ENCODE data around the gene APOH.
"Not testable (repeated sequence)": the region's sequence is repeated elsewhere in the genome, so short reads cannot be mapped to it uniquely, and the experiment has no call there.

APOH gene

DNA sequence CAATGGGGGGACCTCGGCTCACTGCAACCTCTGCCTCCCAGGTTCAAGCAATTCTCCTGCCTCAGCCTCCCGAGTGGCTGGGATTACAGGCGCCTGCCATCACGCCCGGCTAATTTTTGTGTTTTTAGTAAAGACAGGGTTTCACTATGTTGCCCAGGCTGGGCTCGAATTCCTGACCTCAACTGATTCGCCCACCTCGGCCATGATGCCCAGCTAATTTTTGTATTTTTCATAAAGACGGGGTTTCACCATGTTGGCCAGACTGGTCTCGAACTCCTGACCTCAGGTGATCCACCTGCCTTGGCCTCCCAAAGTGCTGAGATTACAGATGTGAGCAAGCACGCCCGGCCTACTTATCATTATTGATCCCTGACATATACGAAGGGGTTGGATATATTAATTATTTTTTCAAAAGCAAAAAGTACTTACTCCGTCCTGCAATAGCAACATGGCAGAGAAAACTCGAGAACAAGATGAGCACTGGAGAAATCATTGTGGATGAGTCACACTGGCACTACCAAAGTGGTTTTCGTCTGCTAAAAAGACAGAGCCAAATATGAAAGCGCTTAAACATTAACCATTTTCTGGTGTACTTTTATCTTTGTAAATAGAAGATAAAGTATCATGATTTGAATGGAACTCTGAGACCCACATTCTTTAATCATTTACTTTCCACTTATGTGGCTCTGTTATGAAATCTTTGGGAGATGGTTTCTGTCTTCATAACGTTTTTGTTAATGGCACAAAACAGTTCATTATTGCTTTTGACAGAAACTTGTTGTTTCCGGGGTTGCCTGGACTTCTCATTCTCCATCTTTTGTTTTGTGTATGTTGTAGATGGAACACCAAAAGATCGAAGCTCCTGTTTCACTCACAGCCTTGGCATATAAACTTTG, at the start of gene APOH:
APOH (minus strand) TSS at position 529 of the 896 bp plus-strand sequence; CDS start at position 493, 36 bp downstream.
- DNase-seq = no peak

- DNase-seq = no peak
Measured at GRCh38 chr17:66277191-66277590, 48.0 kb upstream of the APOH start.

GRCh38 chr17:66276328-66276937, 47.2 kb upstream of the APOH start:
- no peak for DNase-seq

DNA sequence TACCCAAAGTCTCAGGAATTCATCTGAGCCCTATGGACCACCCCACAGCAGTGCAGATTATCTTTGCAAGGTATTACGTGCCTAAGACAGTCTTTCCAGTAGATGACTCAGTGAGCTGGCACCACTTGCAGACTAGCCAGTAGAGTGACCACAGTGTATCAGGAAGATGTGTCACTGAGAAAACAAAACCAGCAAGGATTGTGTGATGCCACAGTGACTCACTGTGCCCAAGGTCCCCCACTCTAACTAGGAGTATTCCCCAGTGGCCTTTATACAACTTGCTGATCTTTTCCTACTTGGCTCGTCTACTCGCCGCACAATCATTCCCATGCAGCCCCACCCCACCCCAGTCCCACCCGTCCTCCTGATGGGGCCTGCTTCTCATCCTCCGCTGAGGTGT, 46.4 kb upstream of the APOH start:
- peak; percentile 91 for DNase-seq

- DNase-seq = no peak
Measured at GRCh38 chr17:66273586-66273848, 44.3 kb upstream of the APOH start.

GRCh38 chr17:66272811-66273585, 43.8 kb upstream of the APOH start:
- DNase-seq = peak; percentile 48

GRCh38 chr17:66271512-66271911, 42.3 kb upstream of the APOH start:
- DNase-seq = no peak

GRCh38 chr17:66270106-66270505, 40.9 kb upstream of the APOH start:
- DNase-seq = no peak

DNA sequence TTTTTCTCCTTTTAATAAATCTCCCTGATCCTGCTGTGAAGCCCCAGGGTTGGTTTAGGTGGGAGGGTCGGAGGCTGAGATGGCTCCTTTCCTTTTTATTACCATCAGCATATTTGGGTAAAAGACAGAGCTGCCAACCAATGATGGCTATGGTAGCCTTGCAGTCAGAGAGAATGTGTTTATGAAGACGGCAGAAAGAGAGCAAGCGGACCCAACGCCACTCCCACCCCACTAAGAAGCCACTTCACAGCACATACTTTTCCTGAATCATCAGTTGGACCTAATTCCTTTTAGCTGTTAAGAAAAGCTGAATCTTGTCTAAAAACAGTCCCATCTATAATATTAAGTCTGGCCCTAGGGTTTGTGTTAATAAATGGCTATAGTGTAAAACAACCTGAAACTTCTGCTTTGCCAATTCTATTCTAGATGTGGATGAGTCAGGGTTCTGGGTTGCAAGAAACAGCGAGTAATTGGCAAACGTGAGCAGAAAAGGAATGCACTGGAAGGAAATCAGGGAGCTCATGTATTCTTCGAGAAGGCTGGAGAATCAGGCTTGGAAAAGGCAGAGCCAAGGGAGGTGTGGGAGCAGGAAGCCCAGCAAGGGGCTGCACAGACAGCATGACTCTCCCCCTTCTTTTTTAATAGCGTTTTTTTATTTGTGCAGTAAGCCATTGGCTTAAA, 39.2 kb upstream of the APOH start:
- peak; percentile 38 for DNase-seq

DNA sequence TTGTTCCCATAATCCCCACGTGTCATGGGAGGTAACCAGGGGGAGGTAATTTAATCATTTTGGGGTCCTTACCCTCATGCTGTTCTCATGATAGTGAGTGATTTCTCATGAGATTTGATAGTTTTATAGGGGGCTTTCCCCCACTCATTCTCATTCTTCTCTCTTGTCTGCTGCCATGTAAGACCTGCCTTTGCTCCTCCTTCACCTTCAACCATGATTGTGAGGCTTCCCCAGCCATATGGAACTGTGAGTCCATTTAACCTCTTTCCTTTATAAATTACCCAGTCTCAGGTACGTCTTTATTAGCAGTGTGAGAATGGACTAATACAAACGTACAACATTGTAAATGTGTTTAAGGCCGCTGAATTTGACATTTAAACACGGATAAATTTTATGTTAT, 35.5 kb upstream of the APOH start:
- no peak for DNase-seq

DNA sequence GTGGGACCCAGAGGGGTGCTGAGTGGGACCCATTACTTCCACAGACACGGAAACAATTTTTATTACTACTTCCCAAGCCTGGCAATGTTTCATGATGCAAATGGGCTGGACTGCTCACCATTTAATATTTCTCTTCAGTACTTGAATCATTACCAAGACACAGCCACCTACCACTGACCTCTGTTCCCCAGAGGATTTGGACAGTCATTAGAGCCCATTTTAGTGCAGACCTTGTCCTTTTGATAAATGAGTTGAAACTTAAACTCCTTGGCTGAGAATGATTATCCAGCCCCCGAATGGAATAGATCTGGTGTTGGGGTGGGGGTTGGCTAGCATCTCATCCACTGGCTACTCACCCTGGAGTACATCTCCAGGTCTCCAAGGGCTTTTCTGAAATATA, 33.6 kb upstream of the APOH start:
- no peak for DNase-seq

- no peak for DNase-seq
Measured at GRCh38 chr17:66260688-66261087, 31.5 kb upstream of the APOH start.

GRCh38 chr17:66260275-66260674, 31.1 kb upstream of the APOH start:
- no peak for DNase-seq

DNA sequence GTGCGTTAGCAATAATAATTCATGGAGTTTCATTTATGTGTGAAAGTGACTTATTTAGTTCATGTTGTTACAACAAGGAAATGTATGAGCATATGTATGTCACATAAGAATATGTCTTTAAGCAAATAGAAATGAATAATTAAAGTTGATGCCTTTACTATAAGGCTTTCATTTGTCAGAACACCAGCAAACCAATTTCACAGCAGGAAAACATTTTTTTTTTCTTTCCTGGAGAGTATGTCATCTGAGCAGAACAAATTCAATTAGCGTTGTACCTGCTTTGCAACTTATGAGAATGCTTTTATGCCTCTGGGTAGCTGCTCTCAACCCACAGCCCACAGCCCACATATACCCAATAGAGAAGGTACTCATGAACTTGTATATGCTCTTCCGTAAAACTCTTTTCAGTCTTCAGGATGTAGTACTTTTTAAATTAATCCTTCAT, 26.3 kb upstream of the APOH start:
- no peak for DNase-seq

DNA sequence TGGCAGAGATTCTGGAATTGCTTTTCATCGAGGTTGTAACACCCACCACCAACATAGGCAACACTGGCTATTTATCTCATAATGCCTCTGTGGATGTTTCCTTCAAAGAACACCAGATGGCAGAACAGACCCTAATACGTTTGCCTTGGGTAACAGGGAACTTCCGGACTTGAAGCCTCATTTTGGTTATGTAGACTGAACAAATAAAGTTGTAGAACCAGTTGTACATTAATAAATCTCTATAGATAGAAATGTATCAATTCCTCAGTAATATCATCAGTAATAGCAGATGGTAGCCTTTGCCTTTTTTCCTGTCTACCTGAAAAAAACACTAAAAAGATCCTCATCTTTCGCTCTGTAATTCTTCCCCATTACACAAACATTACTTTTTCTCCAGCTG, 25.9 kb upstream of the APOH start:
- peak; percentile 73 for DNase-seq

DNA sequence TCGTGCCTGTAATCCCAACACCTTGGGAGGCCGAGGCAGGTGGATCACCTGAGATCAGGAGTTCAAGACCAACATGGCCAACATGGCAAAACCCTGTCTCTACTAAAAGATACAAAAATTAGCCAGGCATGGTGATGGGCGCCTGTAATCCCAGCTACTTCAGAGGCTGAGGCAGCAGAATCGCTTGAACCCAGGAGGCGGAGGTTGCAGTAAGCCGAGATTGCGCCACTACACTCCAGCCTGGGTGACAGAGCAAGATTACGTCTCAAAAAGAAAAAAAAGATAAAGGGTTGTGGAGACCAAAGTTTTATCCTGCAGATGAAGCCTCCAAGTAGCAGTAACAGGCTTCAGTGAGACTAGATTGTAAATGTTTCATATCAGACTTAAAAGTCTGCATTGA, 24.2 kb upstream of the APOH start:
- DNase-seq = not testable (repeated sequence)

GRCh38 chr17:66250686-66251085, 21.5 kb upstream of the APOH start:
- no peak for DNase-seq

GRCh38 chr17:66248285-66248684, 19.1 kb upstream of the APOH start:
- DNase-seq = no peak

- DNase-seq = no peak
Measured at GRCh38 chr17:66241839-66242238, 12.6 kb upstream of the APOH start.

DNA sequence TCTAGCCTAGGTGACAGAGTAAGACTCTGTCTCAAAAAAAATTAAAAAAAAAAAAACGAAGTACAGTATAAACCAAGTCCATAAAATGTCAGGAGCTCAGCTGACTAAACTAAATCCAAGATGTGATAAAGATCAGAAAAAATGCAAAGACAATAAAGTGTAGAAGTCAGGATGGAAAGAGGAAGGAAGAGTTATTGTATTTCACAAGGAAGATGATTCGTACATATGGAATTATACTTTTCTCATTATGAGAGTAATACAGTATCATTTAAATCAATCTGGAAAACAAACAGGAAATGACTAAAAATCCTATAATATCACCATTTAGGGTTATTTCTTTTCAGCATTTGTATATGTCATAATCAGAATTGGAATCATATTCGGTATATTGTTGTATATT, 11.4 kb upstream of the APOH start:
- DNase-seq = no peak

- no peak for DNase-seq
Measured at GRCh38 chr17:66240013-66240412, 10.8 kb upstream of the APOH start.

GRCh38 chr17:66235377-66235994, 6.3 kb upstream of the APOH start:
- DNase-seq = no peak

GRCh38 chr17:66234611-66235010, 5.4 kb upstream of the APOH start:
- no peak for DNase-seq
